Neuron (in vitro differentiated cells): ENCODE data around the gene CRKL.
A peak's percentile ranks its signal among the peaks of the same experiment; 100 is the strongest.
"Not testable (repeated sequence)": the region's sequence is repeated elsewhere in the genome, so short reads cannot be mapped to it uniquely, and the experiment has no call there.

Experiments
- H2AFZ ChIP-seq: one replicate; pipeline ENCODE4 v1.6.1; 2013; ENCODE audit warnings: low read depth, mild to moderate bottlenecking, inconsistent platforms, low read length, moderate library complexity
- H3K27me3 ChIP-seq: one replicate; pipeline ENCODE4 v1.6.1; 2013; ENCODE audit warnings: low read length; ENCODE audit not compliant: insufficient read depth
- H3K36me3 ChIP-seq: one replicate; pipeline ENCODE4 v1.6.1; 2013; ENCODE audit warnings: low read length; ENCODE audit not compliant: insufficient read depth
- H3K4me1 ChIP-seq: one replicate; pipeline ENCODE4 v1.6.1; 2013; ENCODE audit warnings: low read length; ENCODE audit not compliant: insufficient read depth
- H3K4me3 ChIP-seq: 2 replicates; pipeline ENCODE4 v1.5.1; 2013; ENCODE audit warnings: mild to moderate bottlenecking, low read length, moderate library complexity
- H3K9me3 ChIP-seq: one replicate; pipeline ENCODE4 v1.6.1; 2013; ENCODE audit warnings: low read length

CRKL gene

GRCh38 chr22:20905415-20906386 lies 11.5 kb upstream of the CRKL start:
- no peak overlapping the region for H2AFZ ChIP-seq
- H3K27me3 ChIP-seq: no peaks in the 10 kb centered on the region
- H3K36me3 ChIP-seq: no peaks in the 10 kb centered on the region
- no peaks in the 10 kb centered on the region for H3K4me1 ChIP-seq
- no peak overlapping the region for H3K4me3 ChIP-seq
- H3K9me3 ChIP-seq: no peaks in the 10 kb centered on the region

GRCh38 chr22:20906387-20906767 lies 10.8 kb upstream of the CRKL start:
- H3K27me3 ChIP-seq: no peaks in the 10 kb centered on the region
- H2AFZ ChIP-seq: no peak overlapping the region
- no peaks in the 10 kb centered on the region for H3K9me3 ChIP-seq
- no peaks in the 10 kb centered on the region for H3K4me1 ChIP-seq
- no peak overlapping the region for H3K4me3 ChIP-seq
- no peaks in the 10 kb centered on the region for H3K36me3 ChIP-seq

DNA sequence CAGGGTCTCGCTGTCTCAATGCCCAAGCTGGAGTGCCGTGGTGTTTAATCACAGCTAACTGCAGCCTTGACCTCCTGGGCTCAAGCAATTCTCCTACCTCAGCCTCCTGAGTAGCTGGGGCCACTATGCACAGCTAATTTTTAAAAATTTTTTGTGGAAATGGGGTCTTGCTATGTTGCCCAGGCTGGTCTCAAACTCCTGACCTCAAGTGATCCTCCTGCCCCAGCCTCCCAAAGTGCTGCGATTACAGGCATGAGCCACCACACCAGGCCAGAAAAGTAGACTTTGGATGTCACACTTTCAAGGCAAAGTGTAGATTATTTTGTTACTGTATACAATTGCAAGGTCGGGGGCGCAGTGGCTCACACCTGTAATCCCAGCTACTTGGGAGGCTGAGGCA lies 8.5 kb upstream of the CRKL start:
- H3K9me3 ChIP-seq, H3K4me1 ChIP-seq, H3K27me3 ChIP-seq, H3K36me3 ChIP-seq, H3K4me3 ChIP-seq, H2AFZ ChIP-seq: not testable (repeated sequence)

DNA sequence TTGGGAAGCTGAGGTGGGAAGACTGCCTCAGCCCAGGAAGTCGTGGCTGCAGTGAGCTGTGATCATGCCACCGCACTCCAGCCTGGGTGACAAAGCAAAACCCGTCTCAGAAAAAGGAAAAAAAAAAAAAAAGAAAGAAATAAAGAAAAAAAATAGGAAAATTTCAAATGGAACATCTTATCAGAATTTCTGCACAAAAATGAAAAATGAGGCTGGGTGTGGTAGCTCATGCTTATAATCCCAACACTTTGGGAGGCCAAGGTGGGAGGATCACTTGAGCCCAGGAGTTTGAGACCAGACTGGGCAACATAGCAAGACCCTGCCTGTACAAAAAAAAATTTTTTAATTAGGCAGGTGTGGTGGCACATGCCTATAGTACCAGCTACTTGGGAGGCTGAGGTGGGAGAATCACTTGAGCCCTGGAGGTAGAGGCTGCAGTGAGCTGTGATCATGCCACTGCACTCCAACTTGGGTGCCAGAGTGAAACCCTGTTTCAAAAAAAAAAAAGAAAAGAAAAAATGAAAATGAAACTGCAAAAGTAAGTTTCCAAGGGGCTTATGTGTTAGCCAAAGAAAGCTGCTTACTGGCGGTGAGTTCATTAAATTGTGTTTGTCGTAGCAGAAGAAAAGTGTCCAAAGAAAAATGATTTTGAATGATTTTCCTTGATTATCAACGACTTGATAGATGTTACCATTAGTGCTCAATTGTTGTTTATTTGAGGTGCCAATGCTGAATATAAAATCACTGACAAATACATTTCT lies 7.5 kb upstream of the CRKL start:
- Histone ChIP-seq H3K4me1 (no peaks in the 10 kb centered on the region), H2AFZ (no peak overlapping the region), H3K9me3 (no peaks in the 10 kb centered on the region), H3K4me3 (no peak overlapping the region), H3K27me3 (no peaks in the 10 kb centered on the region), H3K36me3 (no peaks in the 10 kb centered on the region)

DNA sequence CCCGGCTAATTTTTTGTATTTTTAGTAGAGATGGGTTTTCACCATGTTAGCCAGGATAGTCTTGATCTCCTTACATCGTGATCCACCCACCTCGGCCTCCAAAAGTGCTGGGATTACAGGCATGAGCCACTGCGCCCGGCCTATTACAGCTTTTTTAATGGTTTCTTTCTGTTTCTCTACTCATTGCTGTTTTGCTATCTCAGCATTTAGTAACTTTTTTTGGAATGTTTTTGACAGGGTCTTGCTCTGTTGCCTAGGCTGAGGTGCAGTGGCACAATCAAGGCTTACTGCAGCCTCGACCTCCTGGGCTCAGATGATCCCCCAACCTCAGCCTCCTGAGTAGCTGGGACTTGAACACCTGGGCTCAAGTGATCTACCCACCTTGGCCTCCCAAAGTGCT lies 4.7 kb upstream of the CRKL start:
- H3K4me3 ChIP-seq: no peak overlapping the region
- no peak overlapping the region for H2AFZ ChIP-seq
- H3K9me3 ChIP-seq: no peaks in the 10 kb centered on the region
- no peaks in the 10 kb centered on the region for H3K36me3 ChIP-seq
- H3K4me1 ChIP-seq: no peaks in the 10 kb centered on the region
- no peaks in the 10 kb centered on the region for H3K27me3 ChIP-seq

DNA sequence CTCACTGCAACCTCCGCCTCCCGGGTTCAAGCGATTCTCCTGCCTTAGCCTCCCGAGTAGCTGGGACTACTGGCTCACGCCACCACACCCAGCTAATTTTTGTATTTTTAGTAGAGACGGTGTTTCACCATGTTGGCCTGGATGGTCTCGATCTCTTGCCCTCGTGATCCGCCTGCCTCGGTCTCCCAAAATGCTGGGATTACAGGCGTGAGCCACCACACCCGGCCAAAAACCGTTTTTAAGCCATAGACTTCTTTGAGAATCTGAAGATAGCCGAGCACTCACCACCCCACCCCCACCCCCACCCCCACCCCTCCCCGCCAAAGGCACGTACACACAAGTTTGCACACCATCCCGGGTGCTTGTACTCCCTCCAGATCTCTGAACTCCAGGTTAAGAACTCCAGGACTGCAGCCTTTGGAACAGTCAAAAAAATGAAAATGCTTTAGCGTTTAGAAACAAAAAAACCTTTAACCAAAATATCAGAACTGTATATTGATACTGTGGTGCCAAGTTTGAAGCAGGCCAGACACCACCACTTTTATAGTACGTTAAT lies 1.5 kb downstream of the CRKL start:
- Histone ChIP-seq H3K4me1 (peaks cover 17% of the 10 kb centered on the region), H3K36me3 (peaks cover 9% of the 10 kb centered on the region), H3K27me3 (no peaks in the 10 kb centered on the region), H2AFZ (no peak overlapping the region), H3K4me3 (peak overlapping the region; percentile 92), H3K9me3 (no peaks in the 10 kb centered on the region)

DNA sequence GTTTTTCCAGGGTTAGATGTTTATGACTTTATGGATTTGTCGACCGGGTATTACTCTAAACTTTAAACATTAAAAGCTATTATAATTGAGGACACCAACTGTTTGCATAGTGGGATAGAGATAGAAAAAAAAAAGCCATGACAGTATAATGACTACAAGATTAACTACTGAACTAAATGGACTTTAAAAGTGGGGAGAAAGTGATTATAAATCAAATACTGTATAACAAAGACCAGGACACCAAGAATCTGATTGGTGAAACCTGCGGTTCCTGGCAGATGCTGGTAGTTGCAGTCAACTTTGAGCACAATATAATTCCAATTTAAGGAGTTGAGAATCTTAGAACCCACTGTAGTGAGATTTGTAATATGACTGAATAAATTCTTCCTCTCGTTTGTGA lies 2.5 kb downstream of the CRKL start:
- Histone ChIP-seq H3K36me3 (peaks cover 14% of the 10 kb centered on the region), H3K9me3 (no peaks in the 10 kb centered on the region), H3K4me1 (peaks cover 17% of the 10 kb centered on the region), H3K27me3 (no peaks in the 10 kb centered on the region), H2AFZ (no peak overlapping the region), H3K4me3 (peak overlapping the region; percentile 92)

DNA sequence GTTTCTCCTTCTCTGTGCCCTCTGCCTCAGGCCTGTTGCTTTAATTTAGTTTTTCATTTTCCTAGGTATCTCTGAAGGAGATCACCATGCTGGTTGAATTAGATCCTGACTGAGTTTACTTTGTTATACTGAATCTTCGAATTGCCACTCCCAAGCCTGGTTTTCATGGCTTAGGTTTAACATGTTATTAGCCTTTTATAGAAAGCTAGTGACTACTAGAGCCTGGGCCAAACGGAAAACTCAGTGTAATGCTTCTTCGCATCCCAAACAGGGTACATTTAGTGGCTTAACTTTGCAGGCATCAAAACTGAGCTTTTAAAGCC lies 3.6 kb downstream of the CRKL start:
- H3K4me1 ChIP-seq: peaks cover 17% of the 10 kb centered on the region
- peak overlapping the region; percentile 92 for H3K4me3 ChIP-seq
- H2AFZ ChIP-seq: no peak overlapping the region
- peaks cover 17% of the 10 kb centered on the region for H3K36me3 ChIP-seq
- H3K9me3 ChIP-seq: no peaks in the 10 kb centered on the region
- no peaks in the 10 kb centered on the region for H3K27me3 ChIP-seq

GRCh38 chr22:20922141-20922751 lies 5.0 kb downstream of the CRKL start:
- H3K27me3 ChIP-seq: no peaks in the 10 kb centered on the region
- H3K36me3 ChIP-seq: peaks cover 17% of the 10 kb centered on the region
- no peak overlapping the region for H2AFZ ChIP-seq
- H3K4me3 ChIP-seq: no peak overlapping the region
- no peaks in the 10 kb centered on the region for H3K9me3 ChIP-seq
- peaks cover 17% of the 10 kb centered on the region for H3K4me1 ChIP-seq

DNA sequence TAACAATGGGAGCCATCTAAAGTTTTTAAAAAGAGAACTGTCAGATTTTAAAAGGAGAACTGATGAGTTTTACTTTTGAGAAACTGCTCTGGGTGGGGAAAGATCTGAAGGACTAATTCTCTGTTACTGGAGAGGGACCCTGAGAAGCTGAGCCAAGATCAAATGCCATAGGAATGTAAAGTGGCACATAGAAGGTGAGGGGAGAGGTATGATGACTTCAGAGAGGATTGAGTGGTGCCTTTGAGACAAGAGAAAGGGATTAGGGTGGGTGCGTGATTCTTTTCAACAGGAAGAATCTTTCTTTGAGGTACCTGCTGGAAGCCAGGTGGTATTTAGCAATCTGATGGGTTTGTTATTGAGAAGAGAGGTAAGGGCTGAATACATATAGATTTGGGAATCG lies 9.0 kb downstream of the CRKL start:
- Histone ChIP-seq H3K4me3 (no peak overlapping the region), H3K9me3 (no peaks in the 10 kb centered on the region), H3K36me3 (peaks cover 11% of the 10 kb centered on the region), H3K27me3 (no peaks in the 10 kb centered on the region), H3K4me1 (peaks cover 2% of the 10 kb centered on the region), H2AFZ (no peak overlapping the region)

DNA sequence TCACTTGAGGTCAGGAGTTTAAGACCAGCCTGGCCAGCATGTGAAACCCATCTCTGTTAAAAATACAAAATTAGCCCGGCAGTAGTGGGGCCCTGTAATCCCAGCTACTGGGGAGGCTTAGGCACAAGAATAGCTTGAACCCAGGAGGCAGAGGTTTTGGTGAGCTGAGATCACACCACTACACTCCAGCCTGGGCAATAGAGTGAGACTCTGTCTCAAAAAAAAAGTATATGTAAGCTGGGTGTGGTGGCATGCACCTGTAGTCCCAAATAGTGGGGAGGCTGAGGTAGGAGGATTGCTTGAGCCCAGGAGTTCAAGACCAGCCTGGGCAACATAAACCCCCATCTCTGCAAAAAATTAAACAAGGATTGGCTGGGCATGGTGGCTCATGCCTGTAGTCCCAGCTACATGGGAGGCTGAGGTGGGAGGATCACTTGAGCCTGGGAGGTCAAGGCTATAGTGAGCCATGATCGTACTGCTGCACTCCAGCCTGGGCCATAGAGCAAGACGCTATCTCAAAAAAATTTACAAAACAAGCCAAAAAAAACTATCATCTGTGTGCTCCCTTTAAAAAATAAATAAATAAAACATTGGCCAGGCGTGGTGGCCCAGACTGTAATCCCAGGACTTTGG lies 10.8 kb downstream of the CRKL start:
- peaks cover 8% of the 10 kb centered on the region for H3K36me3 ChIP-seq

DNA sequence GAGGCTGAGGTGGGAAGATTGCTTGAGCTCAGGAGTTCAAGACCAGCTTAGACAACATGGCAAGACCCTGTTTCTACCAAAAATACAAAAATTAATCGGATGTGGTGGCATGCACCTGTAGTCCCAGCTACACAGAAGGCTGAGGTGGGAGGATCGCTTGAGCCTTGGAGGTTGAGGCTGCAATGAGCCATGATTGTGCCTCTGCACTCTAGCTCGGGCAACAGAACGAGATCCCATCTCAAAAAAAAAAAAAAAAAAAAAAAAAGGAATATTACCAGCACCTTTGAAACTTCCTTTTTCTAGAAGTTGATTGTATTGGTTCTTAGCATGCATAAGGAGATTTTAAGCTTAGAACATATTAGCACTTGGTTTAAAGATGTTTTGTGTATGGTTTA lies 11.4 kb downstream of the CRKL start:
- Histone ChIP-seq H3K4me3 (no peak overlapping the region), H3K36me3 (peaks cover 9% of the 10 kb centered on the region), H2AFZ (no peak overlapping the region), H3K27me3 (no peaks in the 10 kb centered on the region), H3K4me1 (no peaks in the 10 kb centered on the region), H3K9me3 (no peaks in the 10 kb centered on the region)

More for the DNA sequence above, 10.8 kb downstream of the CRKL start:
- Histone ChIP-seq H3K4me1 (no peaks in the 10 kb centered on the region), H3K4me3 (no peak overlapping the region), H2AFZ (no peak overlapping the region), H3K27me3 (no peaks in the 10 kb centered on the region), H3K9me3 (no peaks in the 10 kb centered on the region)
